Measurements from ENCODE around the gene ERP29.

Gene ERP29

GRCh38 chr12:112013601-112014402 is 576 bp downstream of the ERP29 start:
- Histone ChIP-seq H3K36me3 (peaks cover 51% of the 10 kb centered on the region), H3K27ac (peak overlapping the region; percentile 98), H3K27me3 (no peaks in the 10 kb centered on the region), H3K4me3 (peak overlapping the region; percentile 99), H4K20me1 (peaks cover 47% of the 10 kb centered on the region), H3K4me2 (peak overlapping the region; percentile 93), H3K4me1 (peaks cover 45% of the 10 kb centered on the region), H3K9me3 (peaks cover 11% of the 10 kb centered on the region; the same call in 1 of the 2 replicates), H3K9ac (peak overlapping the region; percentile 98)
- no peak for TF ChIP-seq Cebpa-rat (IDR thresholded peaks at IDR 0.05)

- Histone ChIP-seq H3K4me1 (peaks cover 31% of the 10 kb centered on the region), H3K27me3 (no peaks in the 10 kb centered on the region), H3K27ac (no peak overlapping the region), H3K9me3 (peaks cover 2% of the 10 kb centered on the region; the same call in 1 of the 2 replicates), H3K36me3 (peaks cover 61% of the 10 kb centered on the region), H3K4me2 (peak overlapping the region; percentile 93), H3K4me3 (no peak overlapping the region), H4K20me1 (peaks cover 68% of the 10 kb centered on the region), H3K9ac (no peak overlapping the region)
- TF ChIP-seq Cebpa-rat (IDR thresholded peaks at IDR 0.05): no peak
These were observed 2.7 kb downstream of the ERP29 start for GRCh38 chr12:112015938-112016337.

GRCh38 chr12:112017041-112017440 is 3.8 kb downstream of the ERP29 start:
- no peak for TF ChIP-seq Cebpa-rat (IDR thresholded peaks at IDR 0.05)
- H3K36me3 ChIP-seq: peaks cover 70% of the 10 kb centered on the region
- no peak overlapping the region for H3K4me3 ChIP-seq
- no peaks in the 10 kb centered on the region for H3K27me3 ChIP-seq
- H3K4me1 ChIP-seq: peaks cover 20% of the 10 kb centered on the region
- H3K9ac ChIP-seq: no peak overlapping the region
- H4K20me1 ChIP-seq: peaks cover 79% of the 10 kb centered on the region
- H3K4me2 ChIP-seq: no peak overlapping the region
- no peak overlapping the region for H3K27ac ChIP-seq
- H3K9me3 ChIP-seq: no peaks in the 10 kb centered on the region

- Histone ChIP-seq H3K4me3 (no peak overlapping the region), H3K27ac (no peak overlapping the region), H3K4me2 (no peak overlapping the region), H3K9me3 (no peaks in the 10 kb centered on the region), H3K27me3 (no peaks in the 10 kb centered on the region), H4K20me1 (peaks cover 96% of the 10 kb centered on the region), H3K4me1 (peaks cover 13% of the 10 kb centered on the region), H3K36me3 (peaks cover 87% of the 10 kb centered on the region), H3K9ac (no peak overlapping the region)
- TF ChIP-seq Cebpa-rat (IDR thresholded peaks at IDR 0.05): no peak
These were observed 5.5 kb downstream of the ERP29 start for GRCh38 chr12:112018571-112019237.

GRCh38 chr12:112020947-112021457 is 7.8 kb downstream of the ERP29 start:
- no peak overlapping the region for H3K4me3 ChIP-seq
- peaks cover 100% of the 10 kb centered on the region for H4K20me1 ChIP-seq
- no peaks in the 10 kb centered on the region for H3K27me3 ChIP-seq
- no peak overlapping the region for H3K9ac ChIP-seq
- peaks cover 100% of the 10 kb centered on the region for H3K36me3 ChIP-seq
- no peak overlapping the region for H3K27ac ChIP-seq
- no peaks in the 10 kb centered on the region for H3K9me3 ChIP-seq
- no peak for TF ChIP-seq Cebpa-rat (IDR thresholded peaks at IDR 0.05)
- H3K4me2 ChIP-seq: no peak overlapping the region
- H3K4me1 ChIP-seq: peaks cover 6% of the 10 kb centered on the region

- peak overlapping the region; percentile 13; the same call in 1 of the 2 replicates for H3K27ac ChIP-seq
- H3K4me2 ChIP-seq: no peak overlapping the region
- H3K27me3 ChIP-seq: no peaks in the 10 kb centered on the region
- peaks cover 90% of the 10 kb centered on the region for H3K36me3 ChIP-seq
- no peaks in the 10 kb centered on the region for H3K9me3 ChIP-seq
- TF ChIP-seq Cebpa-rat (IDR thresholded peaks at IDR 0.05): no peak
- H3K9ac ChIP-seq: no peak overlapping the region
- peaks cover 94% of the 10 kb centered on the region for H4K20me1 ChIP-seq
- H3K4me3 ChIP-seq: no peak overlapping the region
- peaks cover 11% of the 10 kb centered on the region for H3K4me1 ChIP-seq
These were observed 9.2 kb downstream of the ERP29 start for GRCh38 chr12:112022241-112023016.

- TF ChIP-seq Cebpa-rat (IDR thresholded peaks at IDR 0.05): no peak
- H4K20me1 ChIP-seq: peaks cover 86% of the 10 kb centered on the region
- no peaks in the 10 kb centered on the region for H3K27me3 ChIP-seq
- peaks cover 11% of the 10 kb centered on the region for H3K4me1 ChIP-seq
- H3K4me2 ChIP-seq: no peak overlapping the region
- no peak overlapping the region for H3K27ac ChIP-seq
- H3K9ac ChIP-seq: no peak overlapping the region
- H3K4me3 ChIP-seq: no peak overlapping the region
- peaks cover 89% of the 10 kb centered on the region for H3K36me3 ChIP-seq
- H3K9me3 ChIP-seq: no peaks in the 10 kb centered on the region
These were observed 10.7 kb downstream of the ERP29 start for GRCh38 chr12:112023759-112024396.

GRCh38 chr12:112025808-112026375 is 12.7 kb downstream of the ERP29 start:
- H3K4me1 ChIP-seq: peaks cover 11% of the 10 kb centered on the region
- peaks cover 76% of the 10 kb centered on the region for H4K20me1 ChIP-seq
- H3K27me3 ChIP-seq: no peaks in the 10 kb centered on the region
- H3K27ac ChIP-seq: peak overlapping the region; percentile 37; the same call in 1 of the 2 replicates
- peaks cover 88% of the 10 kb centered on the region for H3K36me3 ChIP-seq
- no peaks in the 10 kb centered on the region for H3K9me3 ChIP-seq
- H3K9ac ChIP-seq: no peak overlapping the region
- peak overlapping the region; percentile 41 for H3K4me2 ChIP-seq
- TF ChIP-seq Cebpa-rat (IDR thresholded peaks at IDR 0.05): no peak
- H3K4me3 ChIP-seq: no peak overlapping the region

- Histone ChIP-seq H3K27me3 (no peaks in the 10 kb centered on the region), H4K20me1 (peaks cover 51% of the 10 kb centered on the region), H3K36me3 (peaks cover 86% of the 10 kb centered on the region), H3K4me1 (peaks cover 11% of the 10 kb centered on the region), H3K4me3 (no peak overlapping the region), H3K9me3 (no peaks in the 10 kb centered on the region), H3K27ac (no peak overlapping the region), H3K4me2 (no peak overlapping the region), H3K9ac (no peak overlapping the region)
- no peak for TF ChIP-seq Cebpa-rat (IDR thresholded peaks at IDR 0.05)
These were observed 16.1 kb downstream of the ERP29 start for GRCh38 chr12:112029301-112029700.
